ENCODE measurements around the gene OPCML.

OPCML gene

DNA sequence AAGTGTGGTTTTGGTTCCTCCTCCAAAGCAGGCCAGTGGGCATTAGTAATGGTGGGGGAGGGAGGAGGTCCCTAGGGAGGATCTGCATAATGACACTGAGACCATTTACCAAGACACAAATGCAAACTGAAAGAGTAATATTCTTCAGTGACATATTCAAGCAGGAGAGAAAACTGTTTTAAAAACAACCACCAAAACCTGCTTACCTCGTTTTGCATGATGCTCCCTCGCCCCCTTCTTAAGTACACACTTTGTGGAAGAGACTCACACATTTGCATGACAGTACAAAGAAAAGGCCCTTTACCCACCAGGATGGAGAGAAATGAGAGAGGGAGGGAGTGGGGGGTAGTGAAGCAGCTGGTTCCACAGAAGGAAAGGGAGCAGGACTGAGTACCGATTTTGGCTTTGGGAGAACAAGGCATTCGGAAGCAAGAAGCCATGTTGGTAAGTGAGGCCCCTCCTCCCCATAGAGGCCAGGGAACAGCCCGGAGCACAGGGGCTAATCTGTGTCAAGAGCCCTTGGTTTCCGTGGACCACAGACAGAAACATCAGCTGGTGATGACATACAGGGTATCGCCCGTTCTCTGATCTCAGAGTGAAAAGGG, 13.0 kb upstream of the OPCML start:
- no peak for TF ChIP-seq CTCF (IDR thresholded peaks at IDR 0.05; ENCODE audit: borderline replicate concordance, control extremely low read depth, extremely low read depth, insufficient read depth, missing control alignments)
- in situ Hi-C loops (cut with MboI; ENCODE audit: low sequenced_read_pairs, unreplicated experiment) = no loop called here
- DNase-seq (ENCODE audit: low spot score) = peak; percentile 40

DNA sequence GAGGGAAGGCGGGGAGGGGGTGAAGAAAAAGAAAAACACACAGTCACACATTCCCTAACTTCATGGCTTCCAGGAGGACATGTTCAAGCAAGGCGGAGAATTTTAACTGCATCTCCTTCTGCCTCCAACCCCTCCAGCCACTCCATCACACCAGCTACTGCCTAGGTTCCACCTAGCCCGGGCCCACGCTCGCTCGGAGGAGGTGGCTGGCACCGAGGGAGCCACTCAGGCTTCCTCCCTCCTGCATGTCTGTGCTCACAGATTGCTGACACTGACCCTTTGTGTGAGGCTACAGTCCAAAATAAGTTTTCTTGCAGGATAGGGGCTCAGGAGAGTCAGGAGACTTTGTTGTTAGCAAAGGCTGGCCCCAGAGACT, 9.4 kb upstream of the OPCML start:
- TF ChIP-seq CTCF (IDR thresholded peaks at IDR 0.05; ENCODE audit: borderline replicate concordance, control extremely low read depth, extremely low read depth, insufficient read depth, missing control alignments) = no peak
- in situ Hi-C loops (cut with MboI; ENCODE audit: low sequenced_read_pairs, unreplicated experiment) = no loop called here
- no peak for DNase-seq (ENCODE audit: low spot score)

GRCh38 chr11:133541021-133541719, 8.9 kb upstream of the OPCML start:
- no peak for DNase-seq (ENCODE audit: low spot score)
- in situ Hi-C loops (cut with MboI; ENCODE audit: low sequenced_read_pairs, unreplicated experiment) = no loop called here
- no peak for TF ChIP-seq CTCF (IDR thresholded peaks at IDR 0.05; ENCODE audit: borderline replicate concordance, control extremely low read depth, extremely low read depth, insufficient read depth, missing control alignments)

- DNase-seq (ENCODE audit: low spot score) = no peak
- in situ Hi-C loops (cut with MboI; ENCODE audit: low sequenced_read_pairs, unreplicated experiment) = no loop called here
- no peak for TF ChIP-seq CTCF (IDR thresholded peaks at IDR 0.05; ENCODE audit: borderline replicate concordance, control extremely low read depth, extremely low read depth, insufficient read depth, missing control alignments)
These were observed 3.9 kb upstream of the OPCML start for GRCh38 chr11:133536198-133536597.

- no peak for TF ChIP-seq CTCF (IDR thresholded peaks at IDR 0.05; ENCODE audit: borderline replicate concordance, control extremely low read depth, extremely low read depth, insufficient read depth, missing control alignments)
- in situ Hi-C loops (cut with MboI; ENCODE audit: low sequenced_read_pairs, unreplicated experiment) = no loop called here
- DNase-seq (ENCODE audit: low spot score) = no peak
These were observed 904 bp upstream of the OPCML start for GRCh38 chr11:133533205-133533604.

DNA sequence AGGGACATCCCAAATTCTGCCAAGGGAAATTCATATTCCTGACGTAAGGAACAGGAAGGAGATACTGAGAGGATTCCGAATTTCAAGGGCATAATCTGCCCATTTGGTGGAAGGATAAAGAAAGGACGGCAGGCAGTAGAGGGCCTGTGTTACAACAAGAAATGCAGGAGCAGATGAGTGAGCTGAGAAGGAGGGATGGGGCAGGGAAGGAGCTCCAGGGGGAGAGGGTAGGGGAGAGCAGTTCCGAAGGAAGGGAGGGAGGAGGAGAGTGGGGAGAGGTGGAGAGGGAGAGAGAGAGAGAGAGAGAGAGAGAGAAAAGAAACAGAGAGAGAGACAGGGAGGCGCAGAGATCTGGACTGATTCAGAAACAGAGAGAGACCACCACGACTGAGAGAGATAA, 843 bp downstream of the OPCML start:
- TF ChIP-seq CTCF (IDR thresholded peaks at IDR 0.05; ENCODE audit: borderline replicate concordance, control extremely low read depth, extremely low read depth, insufficient read depth, missing control alignments) = no peak
- in situ Hi-C loops (cut with MboI; ENCODE audit: low sequenced_read_pairs, unreplicated experiment) = no loop called here
- DNase-seq (ENCODE audit: low spot score) = no peak
